ENCODE measurements around the gene SLC25A24. TPM values are rescaled to one million over a fixed set of nuclear protein-coding genes. Genes with fewer than 3 reads are reported as not detected.

Gene SLC25A24
- total and polyA plus RNA-seq, 2 donors from 2014 or later = 8.9 to 30.2 TPM

DNA sequence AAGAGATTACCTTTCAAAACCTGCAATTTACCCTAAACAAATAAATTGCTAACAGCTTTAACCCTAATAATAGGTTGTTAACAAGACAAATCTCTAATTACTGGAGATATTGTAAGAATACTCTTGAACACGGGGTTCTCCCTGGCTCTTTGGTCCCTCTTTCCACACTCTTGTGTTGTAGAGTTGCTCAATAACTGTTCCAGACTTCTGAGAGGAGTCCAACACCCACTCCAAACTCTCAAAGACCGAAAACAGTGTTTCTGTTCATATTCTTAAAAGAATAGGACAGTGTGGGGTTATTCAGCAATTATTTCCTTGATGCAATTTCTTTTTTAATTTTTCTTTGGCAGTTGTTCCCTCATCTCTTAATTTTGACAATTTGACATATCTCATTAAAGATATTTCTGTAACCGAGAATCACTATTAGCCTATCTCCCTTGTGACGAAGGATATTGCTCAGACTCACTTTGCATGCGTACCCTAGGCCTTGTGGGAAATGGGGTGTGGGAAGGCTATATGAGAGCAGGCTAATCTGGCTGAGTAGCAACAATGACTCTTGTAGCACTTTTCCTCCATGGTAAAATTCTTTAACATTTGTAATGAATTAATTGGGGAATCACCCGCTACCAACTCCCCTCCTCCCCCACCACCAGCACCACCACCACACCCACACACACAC is 90.7 kb downstream of the SLC25A24 start:
- Histone ChIP-seq H3K27me3 (ENCODE audit: control insufficient read depth, insufficient read depth, low read length) (no peaks in the 10 kb centered on the region), H3K36me3 (ENCODE audit: control insufficient read depth in 2 of 3, insufficient read depth in 3 of 3, low read length in 3 of 3) (no peaks in the 10 kb centered on the region), H3K27ac (ENCODE audit: low read depth in 2 of 2, low read length in 2 of 2) (no peak overlapping the region), H3K9me3 (ENCODE audit: control insufficient read depth in 2 of 3, insufficient read depth in 1 of 3, low read length in 3 of 3) (no peaks in the 10 kb centered on the region), H3K9ac (ENCODE audit: low read length in 3 of 3) (no peak overlapping the region), H3K4me3 (ENCODE audit: low read length in 3 of 3) (no peak overlapping the region), H3K4me1 (ENCODE audit: control insufficient read depth in 2 of 3, insufficient read depth in 2 of 3, low read depth in 1 of 3, low read length in 3 of 3) (no peaks in the 10 kb centered on the region)
- no peak for FAIRE-seq
- TF ChIP-seq, protein P1, sequence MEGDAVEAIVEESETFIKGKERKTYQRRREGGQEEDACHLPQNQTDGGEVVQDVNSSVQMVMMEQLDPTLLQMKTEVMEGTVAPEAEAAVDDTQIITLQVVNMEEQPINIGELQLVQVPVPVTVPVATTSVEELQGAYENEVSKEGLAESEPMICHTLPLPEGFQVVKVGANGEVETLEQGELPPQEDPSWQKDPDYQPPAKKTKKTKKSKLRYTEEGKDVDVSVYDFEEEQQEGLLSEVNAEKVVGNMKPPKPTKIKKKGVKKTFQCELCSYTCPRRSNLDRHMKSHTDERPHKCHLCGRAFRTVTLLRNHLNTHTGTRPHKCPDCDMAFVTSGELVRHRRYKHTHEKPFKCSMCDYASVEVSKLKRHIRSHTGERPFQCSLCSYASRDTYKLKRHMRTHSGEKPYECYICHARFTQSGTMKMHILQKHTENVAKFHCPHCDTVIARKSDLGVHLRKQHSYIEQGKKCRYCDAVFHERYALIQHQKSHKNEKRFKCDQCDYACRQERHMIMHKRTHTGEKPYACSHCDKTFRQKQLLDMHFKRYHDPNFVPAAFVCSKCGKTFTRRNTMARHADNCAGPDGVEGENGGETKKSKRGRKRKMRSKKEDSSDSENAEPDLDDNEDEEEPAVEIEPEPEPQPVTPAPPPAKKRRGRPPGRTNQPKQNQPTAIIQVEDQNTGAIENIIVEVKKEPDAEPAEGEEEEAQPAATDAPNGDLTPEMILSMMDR (IDR thresholded peaks at IDR 0.05; ENCODE audit: borderline replicate concordance, extremely low read depth, insufficient read depth) = no peak
- intact Hi-C loops (cut with DNase I) = no loop called here
- DNase-seq = no peak

DNA sequence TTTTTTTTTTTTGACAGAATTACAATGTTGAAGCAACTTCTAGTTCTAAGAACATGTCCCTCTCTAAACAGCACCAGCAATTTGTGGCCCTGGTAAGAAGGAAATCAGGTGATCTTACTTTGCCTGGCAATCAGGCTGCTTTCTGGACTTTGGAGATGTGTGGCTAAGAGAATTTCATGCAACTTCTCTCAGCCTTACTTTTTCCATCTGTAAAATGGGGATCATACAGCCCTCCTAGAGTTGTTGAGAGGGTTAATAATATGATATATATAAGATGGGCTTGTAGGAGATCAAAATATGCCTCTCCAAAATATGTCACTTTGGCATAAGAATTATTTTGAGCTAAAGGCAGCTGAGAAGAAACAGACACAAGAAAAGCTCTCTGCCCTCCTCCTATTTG is 92.0 kb downstream of the SLC25A24 start:
- TF ChIP-seq, protein P1 (IDR thresholded peaks at IDR 0.05; ENCODE audit: borderline replicate concordance, extremely low read depth, insufficient read depth) = no peak
- Histone ChIP-seq H3K36me3 (ENCODE audit: control insufficient read depth in 2 of 3, insufficient read depth in 3 of 3, low read length in 3 of 3) (no peaks in the 10 kb centered on the region), H3K27me3 (ENCODE audit: control insufficient read depth, insufficient read depth, low read length) (no peaks in the 10 kb centered on the region), H3K27ac (ENCODE audit: low read depth in 2 of 2, low read length in 2 of 2) (no peak overlapping the region), H3K9me3 (ENCODE audit: control insufficient read depth in 2 of 3, insufficient read depth in 1 of 3, low read length in 3 of 3) (no peaks in the 10 kb centered on the region), H3K4me3 (ENCODE audit: low read length in 3 of 3) (no peak overlapping the region), H3K9ac (ENCODE audit: low read length in 3 of 3) (no peak overlapping the region), H3K4me1 (ENCODE audit: control insufficient read depth in 2 of 3, insufficient read depth in 2 of 3, low read depth in 1 of 3, low read length in 3 of 3) (no peaks in the 10 kb centered on the region)
- DNase-seq = no peak
- intact Hi-C loops (cut with DNase I) = no loop called here
- FAIRE-seq = no peak

DNA sequence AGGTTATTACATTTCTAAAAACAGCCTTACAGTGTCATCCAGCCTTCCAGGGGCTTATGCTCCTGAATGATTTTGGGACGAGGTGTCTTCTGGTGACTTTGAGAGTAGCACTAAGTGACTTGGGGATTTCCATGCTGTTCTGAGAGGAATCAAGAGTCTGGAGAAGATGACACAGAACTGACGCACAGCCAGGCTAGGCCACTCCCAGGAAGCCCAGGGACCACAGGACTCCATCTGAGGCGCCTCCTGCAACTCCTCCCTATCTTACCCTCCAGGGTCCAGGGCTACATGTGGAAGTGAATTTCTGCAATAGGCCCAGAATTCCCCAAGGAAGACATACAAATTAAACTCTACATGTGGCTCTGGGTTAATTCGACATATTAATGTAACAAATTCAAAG is 92.5 kb downstream of the SLC25A24 start:
- H3K9me3 ChIP-seq (ENCODE audit: control insufficient read depth in 2 of 3, insufficient read depth in 1 of 3, low read length in 3 of 3) = no peaks in the 10 kb centered on the region
- H3K36me3 ChIP-seq (ENCODE audit: control insufficient read depth in 2 of 3, insufficient read depth in 3 of 3, low read length in 3 of 3) = no peaks in the 10 kb centered on the region
- no peak overlapping the region for H3K27ac ChIP-seq (ENCODE audit: low read depth in 2 of 2, low read length in 2 of 2)
- TF ChIP-seq, protein P1 (IDR thresholded peaks at IDR 0.05; ENCODE audit: borderline replicate concordance, extremely low read depth, insufficient read depth) = no peak
- H3K9ac ChIP-seq (ENCODE audit: low read length in 3 of 3) = no peak overlapping the region
- no peak overlapping the region for H3K4me3 ChIP-seq (ENCODE audit: low read length in 3 of 3)
- H3K4me1 ChIP-seq (ENCODE audit: control insufficient read depth in 2 of 3, insufficient read depth in 2 of 3, low read depth in 1 of 3, low read length in 3 of 3) = no peaks in the 10 kb centered on the region
- no peaks in the 10 kb centered on the region for H3K27me3 ChIP-seq (ENCODE audit: control insufficient read depth, insufficient read depth, low read length)
- DNase-seq = no peak
- intact Hi-C loops (cut with DNase I) = no loop called here
- FAIRE-seq = no peak

DNA sequence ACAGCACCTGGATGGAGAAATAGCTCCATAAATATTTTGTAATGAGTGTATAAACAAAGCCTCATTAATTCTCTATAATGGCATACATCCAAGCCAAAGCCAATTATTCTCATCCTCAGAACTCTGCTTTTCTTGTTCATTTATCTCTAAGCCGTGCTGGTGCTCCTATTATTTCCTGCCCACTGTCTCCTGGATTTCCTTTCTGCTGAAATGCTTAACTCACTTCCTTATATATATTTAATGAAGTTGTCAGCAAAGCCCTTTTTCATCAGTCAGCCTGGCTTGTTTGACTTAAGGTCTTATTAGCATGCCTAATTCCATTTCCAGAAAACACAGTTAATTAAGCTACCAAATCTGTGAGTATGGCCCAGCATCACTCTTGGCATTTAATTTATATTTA is 93.4 kb downstream of the SLC25A24 start:
- FAIRE-seq = no peak
- no peaks in the 10 kb centered on the region for H3K36me3 ChIP-seq (ENCODE audit: control insufficient read depth in 2 of 3, insufficient read depth in 3 of 3, low read length in 3 of 3)
- no peaks in the 10 kb centered on the region for H3K4me1 ChIP-seq (ENCODE audit: control insufficient read depth in 2 of 3, insufficient read depth in 2 of 3, low read depth in 1 of 3, low read length in 3 of 3)
- TF ChIP-seq, protein P1 (IDR thresholded peaks at IDR 0.05; ENCODE audit: borderline replicate concordance, extremely low read depth, insufficient read depth) = no peak
- H3K9me3 ChIP-seq (ENCODE audit: control insufficient read depth in 2 of 3, insufficient read depth in 1 of 3, low read length in 3 of 3) = no peaks in the 10 kb centered on the region
- H3K4me3 ChIP-seq (ENCODE audit: low read length in 3 of 3) = no peak overlapping the region
- H3K9ac ChIP-seq (ENCODE audit: low read length in 3 of 3) = no peak overlapping the region
- no peak for DNase-seq
- H3K27me3 ChIP-seq (ENCODE audit: control insufficient read depth, insufficient read depth, low read length) = no peaks in the 10 kb centered on the region
- intact Hi-C loops (cut with DNase I) = no loop called here
- H3K27ac ChIP-seq (ENCODE audit: low read depth in 2 of 2, low read length in 2 of 2) = no peak overlapping the region
